DMS153 treated with DMSO at 0.1 percent for 48 hours (cell line): ENCODE data around the gene RPL38.
"Not testable (repeated sequence)": the region's sequence is repeated elsewhere in the genome, so short reads cannot be mapped to it uniquely, and the experiment has no call there.

Experiments
- DNase-seq: peaks from one replicate; lab custom pipeline; 2025; ENCODE audit not compliant: unreplicated experiment; lab: John Stamatoyannopoulos, UW

Gene RPL38

GRCh38 chr17:74183411-74183810 is 20.1 kb upstream of the RPL38 start:
- no peak for DNase-seq

- no peak for DNase-seq
Measured at GRCh38 chr17:74185571-74186185, 17.8 kb upstream of the RPL38 start.

DNA sequence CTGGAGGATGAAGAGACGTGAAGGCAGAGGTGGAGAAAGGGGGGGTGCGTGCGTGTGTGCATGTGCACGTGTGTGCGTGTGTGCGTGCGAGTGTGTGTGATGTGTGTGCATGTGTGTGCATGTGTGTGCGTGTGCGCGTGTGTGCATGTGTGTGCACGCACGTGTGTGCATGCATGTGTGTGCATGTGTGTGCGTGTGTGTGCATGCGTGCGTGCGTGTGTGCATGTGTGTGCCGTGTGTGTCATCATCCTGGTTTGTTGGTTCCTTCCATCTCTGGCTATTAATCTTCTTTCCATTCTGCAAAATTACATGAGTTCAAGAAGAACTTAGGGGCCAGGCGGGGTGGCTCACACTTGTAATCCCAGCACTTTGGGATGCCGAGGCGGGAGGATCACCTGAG is 17.0 kb upstream of the RPL38 start:
- no peak for DNase-seq

DNA sequence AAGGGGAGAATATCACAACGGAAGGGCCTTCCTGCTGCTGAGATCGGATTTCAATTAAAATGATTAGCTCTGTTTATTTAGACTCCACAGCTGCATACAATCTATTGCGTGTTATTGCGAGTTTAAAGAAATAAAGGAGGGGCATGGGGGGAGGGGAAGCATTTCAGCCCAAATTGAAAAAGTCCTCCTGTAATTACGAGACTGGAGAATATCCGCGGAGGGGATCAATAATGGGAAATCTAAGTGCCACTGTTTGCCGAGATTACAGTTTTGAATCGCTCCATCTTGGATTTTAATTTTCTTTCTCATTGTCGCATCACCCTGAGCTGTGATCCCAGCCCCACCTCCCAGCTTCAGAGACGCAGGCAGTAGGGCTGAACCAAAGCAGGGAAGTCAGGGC is 15.7 kb upstream of the RPL38 start:
- peak; percentile 19 for DNase-seq

DNA sequence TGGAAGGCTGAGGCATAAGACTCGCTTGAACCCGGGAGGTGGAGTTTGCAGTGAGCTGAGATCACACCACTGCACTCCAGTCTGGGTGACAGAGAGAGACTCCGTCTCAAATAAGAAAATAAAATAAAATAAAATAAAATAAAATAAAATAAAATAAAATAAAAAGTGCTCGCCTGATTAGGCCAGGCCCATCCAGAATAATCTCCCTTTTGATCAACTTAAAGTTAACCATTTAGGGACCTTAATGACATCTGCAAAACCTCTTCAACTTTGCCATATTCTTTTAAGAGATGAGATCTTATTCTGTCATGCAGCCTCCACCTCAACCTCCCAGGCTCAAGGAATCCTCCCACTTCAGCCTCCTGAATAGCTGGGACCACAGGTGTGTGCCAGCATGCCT is 14.8 kb upstream of the RPL38 start:
- not testable (repeated sequence) for DNase-seq

- peak; percentile 62 for DNase-seq
Measured at GRCh38 chr17:74190154-74190553, 13.3 kb upstream of the RPL38 start.

DNA sequence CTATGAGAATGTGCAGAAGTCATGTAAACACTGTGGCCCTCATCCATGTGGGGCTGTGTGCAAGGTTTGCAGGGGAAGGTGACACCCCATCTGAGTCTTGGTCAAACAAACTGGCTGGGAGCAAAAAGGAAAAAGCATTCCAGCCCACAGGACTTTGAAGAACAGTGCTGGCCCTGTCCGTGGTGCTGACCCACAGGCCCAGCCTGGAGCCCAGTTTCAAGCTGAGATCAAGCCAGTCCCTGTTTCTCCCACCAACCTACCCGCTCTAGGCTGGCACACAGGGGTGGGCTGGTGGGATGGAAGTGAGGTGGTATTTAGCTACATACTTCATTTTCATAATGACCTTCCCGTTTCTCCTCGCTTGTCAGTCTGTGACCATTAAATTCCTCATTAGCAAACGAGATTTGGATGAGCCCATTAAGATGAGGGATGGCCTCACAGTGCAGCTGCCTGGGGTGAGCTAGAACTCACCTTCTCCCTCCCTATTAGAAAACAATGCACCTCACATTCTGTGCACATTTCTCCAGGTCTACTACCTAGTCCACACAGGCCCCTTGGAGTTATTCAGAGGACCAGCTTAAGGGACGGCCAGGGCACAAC is 12.6 kb upstream of the RPL38 start:
- DNase-seq, result no peak

DNA sequence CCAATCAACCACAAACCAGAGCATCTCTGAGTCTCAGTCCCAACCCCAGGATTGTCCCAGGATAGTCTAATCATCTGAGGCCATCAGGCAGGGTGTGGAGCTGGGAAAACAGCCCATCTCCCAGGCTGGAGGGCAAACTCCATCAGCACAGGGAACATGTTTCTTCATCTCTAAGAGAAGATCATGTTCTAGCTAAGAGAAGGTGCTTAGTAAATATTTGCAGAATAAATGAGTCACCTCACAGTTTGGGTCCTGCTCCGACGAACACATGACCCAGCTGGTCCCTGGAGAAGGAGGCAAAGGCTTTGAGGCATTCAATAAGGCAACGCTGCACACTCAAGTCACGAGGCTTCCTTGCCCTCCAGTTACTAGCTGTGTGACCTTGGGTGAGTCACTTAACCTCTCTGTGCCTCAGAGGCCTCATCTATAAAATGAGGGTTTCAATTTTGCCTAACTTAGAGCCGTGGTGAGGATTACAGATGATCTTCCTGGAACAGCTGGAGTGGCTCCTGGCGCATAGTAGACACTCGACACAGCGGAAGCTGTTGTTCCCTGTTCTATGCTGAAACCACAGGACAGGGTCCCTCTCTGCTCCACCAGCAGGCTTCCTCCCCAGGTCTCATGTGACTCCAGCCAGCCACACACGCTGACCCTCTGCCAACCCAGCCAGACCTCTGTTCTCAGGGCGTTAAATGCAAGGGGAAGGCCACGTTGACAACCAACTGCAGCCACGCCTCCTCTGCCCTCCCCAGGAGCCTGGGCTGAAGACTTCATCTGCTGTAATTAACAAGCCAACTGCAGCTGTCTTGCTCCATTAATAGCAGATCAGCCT is 10.3 kb upstream of the RPL38 start:
- no peak for DNase-seq

DNA sequence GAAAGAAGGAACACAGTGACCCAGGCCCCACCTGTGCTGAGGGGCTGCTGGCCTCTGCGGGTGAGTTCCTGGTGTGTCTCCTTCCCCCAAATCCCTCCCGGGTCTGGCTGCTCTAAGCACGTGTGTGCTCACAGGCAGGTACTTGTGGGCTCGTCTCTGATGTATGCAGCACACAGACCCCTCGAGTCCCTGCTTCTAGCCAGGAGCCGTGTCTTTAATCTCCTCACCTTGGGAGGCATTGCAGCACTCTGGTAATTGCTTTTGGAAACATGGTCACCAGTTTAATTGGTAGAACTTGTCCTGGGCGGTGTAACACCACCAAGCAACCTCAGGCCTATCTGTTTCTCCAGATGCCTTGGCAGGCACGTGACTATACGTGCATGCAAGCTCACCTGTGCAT is 8.8 kb upstream of the RPL38 start:
- no peak for DNase-seq

- no peak for DNase-seq
Measured at GRCh38 chr17:74196541-74197317, 6.7 kb upstream of the RPL38 start.

DNA sequence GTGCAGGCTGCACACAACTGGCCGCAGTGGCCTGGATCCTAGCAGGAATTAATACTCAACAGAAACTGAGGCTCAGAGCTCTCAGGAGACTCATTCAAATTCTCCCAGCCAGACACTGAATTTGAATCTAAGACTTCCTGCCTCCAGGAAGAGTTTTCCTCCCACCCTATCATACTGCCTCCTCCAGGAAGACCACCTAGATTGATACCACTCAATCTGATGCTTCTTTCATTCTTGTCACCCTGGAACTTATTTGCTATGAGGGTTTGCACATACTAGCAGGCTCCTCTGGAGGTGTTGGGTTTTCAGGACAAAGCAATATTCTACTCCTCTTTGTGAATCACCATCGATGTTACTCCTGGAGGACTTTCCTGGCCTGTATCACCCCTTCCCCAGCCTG is 5.7 kb upstream of the RPL38 start:
- DNase-seq, result no peak

DNA sequence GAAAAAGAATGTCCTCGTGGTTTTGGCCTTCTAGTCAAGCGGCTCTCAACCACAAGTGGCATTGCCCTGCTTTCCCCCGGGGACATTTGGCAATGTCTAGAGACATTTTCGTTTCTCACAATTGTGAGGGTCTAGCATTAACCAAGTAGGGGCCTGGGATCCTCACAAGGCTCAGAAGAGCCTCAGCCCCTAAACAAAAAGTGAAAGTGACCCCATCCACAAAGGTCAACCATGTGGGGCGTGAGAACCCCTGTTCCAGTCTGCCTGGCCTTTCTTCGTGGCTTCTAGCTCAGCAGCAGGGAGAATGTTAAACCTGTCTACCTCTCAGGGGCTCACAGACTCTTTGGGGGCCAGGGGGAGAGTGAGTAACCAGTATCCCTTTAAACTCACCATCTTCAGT is 4.8 kb upstream of the RPL38 start:
- no peak for DNase-seq

- no peak for DNase-seq
Measured at GRCh38 chr17:74199306-74200092, 4.0 kb upstream of the RPL38 start.

DNA sequence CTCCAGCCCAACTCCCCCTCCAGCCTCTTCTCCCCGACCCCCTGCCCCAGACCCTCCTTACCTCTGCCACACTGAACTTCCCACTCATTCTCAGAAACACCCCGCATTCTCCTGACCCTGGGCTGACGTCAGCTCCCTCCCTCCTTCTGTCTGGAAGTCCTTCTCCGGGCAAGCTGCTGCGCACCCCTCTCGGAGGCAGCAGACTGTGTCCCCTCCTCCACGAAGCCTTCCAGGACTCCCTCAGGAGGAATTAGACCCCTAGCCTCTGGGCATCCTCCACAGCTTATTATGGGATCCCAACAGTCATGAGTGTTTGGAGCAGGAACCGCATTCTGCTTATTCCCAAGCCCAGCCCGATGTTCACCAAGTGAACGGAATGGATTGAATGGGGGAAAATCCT is 3.4 kb upstream of the RPL38 start:
- no peak for DNase-seq

DNA sequence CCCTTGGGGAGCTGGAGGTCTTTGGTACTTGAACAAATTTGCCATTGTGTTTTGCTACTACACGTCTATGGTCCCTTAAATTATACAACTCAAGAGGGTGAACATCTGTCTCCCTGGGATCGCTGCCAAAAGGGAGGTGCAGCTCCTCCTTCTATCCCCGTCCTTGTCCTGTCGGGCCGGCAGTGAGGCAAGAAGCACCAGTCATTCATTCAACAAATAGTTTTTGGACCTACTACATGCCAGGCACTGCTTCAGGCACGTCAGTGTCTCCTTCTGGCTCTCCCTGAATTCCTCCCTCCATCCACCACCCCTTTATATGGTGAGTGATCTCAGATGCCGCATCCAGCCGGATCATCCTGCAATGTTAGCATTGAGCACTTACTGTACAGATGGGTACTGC is 2.2 kb upstream of the RPL38 start:
- peak; percentile 85 for DNase-seq

DNA sequence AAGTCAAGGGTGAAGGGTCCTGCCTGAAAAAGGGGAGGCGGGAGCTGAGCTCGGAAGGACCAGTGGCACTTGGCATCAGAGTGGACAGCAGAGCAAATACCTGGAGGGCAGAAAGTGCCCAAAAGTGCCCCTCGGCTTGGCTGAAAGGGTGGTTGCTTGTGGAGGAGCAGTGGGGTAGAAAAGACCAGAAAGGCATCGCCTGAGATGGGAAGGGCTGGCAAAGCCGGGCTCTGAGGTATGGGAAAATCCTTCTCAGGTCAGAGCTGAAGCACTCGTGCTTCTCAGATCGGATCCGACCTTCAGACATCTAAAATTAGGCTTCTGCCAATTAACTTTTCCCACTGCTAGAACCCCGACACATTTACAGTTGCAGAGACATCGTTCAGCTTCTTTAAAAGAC is 1.5 kb upstream of the RPL38 start:
- DNase-seq, result no peak

DNA sequence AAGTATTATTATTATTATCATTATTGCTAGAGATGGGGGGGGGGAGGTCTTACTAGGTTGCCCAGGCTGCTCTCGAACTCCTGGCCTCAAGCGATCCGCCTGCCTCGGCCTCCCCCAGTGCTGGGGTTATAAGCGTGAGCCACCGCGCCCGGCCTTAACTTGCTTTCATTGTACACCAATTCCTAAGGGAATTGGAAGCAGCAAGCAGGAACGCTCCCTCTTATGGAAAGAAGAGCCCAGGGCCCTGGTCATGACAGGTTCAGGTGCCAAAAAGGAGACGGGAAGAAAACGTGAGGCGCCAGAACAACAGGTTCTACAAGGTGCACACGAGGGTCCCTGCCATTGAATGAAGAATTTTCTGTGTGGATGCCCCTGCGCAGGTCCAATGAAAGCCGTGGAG is 540 bp upstream of the RPL38 start:
- DNase-seq, result peak; percentile 31

DNA sequence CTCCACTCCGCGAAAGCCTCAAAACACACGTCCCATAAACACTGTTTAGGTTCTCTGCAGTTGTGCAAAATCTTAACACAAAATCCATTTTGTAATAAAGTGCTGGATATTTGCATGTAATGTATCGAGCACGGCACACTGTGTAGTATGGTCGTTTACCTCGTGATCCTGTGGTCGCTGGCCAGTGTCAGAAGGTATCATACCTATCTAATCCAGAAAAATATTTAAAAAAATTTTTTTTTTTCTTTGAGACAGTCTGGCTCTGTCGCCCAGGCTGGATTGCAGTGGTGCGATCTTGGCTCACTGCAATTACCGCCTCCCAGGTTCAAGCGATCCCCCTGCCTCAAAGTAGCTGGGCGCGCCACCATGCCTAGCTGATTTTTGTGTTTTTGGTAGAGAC is 996 bp downstream of the RPL38 start:
- DNase-seq, result no peak

DNA sequence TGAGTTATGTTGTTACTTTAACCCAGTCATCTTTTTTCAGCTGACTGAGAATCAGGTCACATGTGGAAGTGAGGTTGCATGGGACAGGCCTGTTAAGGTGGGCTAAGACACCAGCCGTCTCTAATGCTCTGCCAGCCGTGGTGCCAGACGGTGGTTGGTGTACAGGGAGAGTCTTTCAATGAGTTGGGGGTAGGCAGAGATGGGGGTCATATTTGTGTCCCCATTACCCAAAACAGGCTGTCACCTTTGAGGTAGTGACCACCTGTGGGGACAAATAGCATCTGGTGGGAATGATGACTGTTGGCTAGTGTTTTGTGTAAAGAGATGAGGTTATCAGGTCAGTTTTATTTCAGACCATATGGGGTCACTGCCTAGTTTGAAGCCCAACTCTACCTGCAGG is 1.8 kb downstream of the RPL38 start:
- no peak for DNase-seq

GRCh38 chr17:74206332-74206818 is 2.9 kb downstream of the RPL38 start:
- no peak for DNase-seq
